Activated T-cell treated with anti-CD3 and anti-CD28 coated beads for 24 hours (primary cell): ENCODE results near the gene CPTP.
"Not testable (repeated sequence)": the region's sequence is repeated elsewhere in the genome, so short reads cannot be mapped to it uniquely, and the experiment has no call there.

ENCODE experiments used
- DNase-seq: peaks from one replicate; pipeline ENCODE4 v3.0.0-alpha.2; 2020; ENCODE audit warnings: low read depth

The CPTP gene

DNA sequence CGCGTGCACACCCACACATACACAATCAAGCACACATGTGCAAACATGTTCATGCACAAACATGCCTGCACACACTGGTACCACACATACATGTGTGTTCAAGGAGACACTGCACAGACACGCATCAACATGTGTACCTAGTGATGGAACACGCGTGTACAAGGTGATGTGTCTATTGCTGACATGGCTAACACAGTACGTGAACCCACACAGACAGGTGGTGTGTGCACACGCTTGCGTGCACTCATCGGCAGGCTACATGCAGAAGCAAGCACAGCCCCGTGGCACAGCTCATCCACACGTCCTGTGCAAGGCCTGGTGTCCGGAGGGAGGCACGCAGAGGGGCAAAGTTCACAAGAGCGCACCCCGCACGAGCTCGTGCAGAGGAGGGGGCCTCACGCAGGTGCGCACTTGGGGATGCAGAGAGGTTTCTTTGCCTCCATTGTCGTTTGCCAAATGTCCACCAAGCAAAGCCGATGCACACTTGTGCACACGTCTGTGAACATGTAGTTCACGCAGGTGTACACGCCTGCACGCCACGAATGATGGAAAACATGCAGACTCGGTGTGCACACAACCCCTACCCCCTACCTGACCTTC lies 17.8 kb upstream of the CPTP start:
- DNase-seq: no peak

DNA sequence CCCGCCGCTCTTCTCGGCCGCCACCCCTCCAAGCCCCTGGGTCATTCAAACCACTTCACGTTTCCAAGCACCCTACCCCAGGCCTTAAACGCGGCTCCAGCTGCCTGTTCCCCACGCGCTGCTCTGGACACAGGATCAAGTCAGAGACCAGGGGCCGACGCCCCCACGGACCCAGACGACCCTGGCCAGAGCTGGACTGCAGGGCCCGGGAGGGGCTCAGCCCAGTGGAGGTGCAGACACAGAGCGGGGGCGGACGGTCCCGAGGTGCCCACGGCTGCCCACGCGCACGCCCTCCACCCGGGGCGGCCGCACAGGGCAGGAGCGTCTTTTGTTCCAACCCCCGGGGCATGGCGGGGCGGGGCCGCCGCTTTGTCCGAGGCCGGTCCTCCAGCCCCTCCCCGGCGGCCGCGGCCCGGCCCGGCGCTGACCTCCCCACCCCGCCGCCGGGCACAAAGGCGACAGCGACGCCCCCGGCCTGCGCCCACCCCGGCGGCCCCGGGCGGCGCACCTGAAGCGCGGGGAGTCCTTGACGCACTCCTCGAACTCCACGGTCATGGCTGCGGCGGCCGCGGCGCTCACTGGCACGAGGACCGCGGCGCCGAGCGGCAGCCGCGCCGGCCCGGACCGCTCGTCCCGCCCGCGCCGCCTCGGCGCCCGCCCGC lies 17.2 kb upstream of the CPTP start:
- DNase-seq: no peak

DNA sequence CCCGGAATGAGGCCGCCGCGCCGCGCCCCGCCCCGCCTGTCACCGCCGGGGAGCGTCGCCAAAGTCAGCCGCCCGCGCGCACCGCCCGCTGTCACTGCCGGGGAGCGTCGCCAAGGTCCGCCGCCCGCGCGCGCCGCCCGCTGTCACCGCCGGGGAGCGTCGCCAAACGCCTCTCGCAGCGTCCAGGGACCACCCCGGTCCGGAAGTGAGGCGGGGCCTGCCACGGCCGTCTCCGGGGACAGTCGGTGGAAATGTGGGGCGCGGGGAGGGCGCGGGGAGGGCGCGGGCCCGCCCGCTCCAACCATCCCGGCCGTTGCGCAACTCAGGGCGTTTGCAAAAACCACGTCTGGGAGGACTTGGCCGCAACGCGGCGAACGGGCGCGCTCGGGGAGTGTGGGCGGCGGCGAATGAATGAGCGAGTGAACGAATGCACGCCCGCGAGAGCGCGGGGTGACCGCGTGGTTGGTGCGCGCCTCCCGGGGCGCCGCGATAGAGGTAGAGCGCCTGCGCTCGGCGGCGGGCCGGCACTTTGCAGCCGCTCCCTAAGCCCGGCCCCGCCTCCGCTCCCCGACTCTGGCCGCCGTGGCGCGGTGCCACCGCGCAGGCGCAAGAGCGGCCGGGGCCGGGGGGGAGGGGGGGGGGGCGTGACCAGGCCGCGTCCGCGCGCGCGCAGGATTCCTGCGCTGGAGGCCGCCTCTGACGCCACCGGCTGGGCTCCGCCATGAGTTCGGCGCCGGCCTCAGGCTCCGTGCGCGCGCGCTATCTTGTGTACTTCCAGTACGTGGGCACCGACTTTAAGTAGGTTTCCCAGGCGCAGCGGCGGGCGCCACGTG lies 16.5 kb upstream of the CPTP start, which contains the start of the genes ACAP3 and PUSL1:
Gene ACAP3, minus strand, starts transcription at position 8 of the 833 bp plus-strand sequence. CDS start 115 bp downstream, outside the sequence.
Gene PUSL1, plus strand, starts transcription at position 675 of the 833 bp plus-strand sequence. Its CDS starts 47 bp downstream, at position 722.
- peak; percentile 83 for DNase-seq

DNA sequence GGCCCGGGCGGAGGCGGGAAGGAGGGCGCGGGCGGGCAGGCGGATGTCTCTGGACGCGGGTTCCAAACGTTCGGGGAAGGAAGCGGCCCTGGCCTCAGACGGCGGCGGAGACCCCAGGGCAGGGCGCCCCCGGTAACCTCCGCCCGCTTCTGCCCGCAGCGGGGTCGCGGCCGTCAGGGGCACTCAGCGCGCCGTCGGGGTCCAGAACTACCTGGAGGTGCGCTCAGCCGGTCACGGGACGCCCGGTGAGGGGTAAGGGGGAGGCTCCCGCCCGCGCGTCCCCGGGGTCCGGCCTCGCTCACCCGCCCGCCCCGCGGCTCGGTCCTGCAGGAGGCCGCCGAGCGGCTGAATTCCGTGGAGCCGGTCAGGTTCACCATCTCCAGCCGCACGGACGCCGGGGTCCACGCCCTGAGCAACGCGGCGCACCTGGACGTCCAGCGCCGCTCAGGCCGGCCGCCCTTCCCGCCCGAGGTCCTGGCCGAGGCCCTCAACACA lies 15.8 kb upstream of the CPTP start:
- DNase-seq: no peak

DNA sequence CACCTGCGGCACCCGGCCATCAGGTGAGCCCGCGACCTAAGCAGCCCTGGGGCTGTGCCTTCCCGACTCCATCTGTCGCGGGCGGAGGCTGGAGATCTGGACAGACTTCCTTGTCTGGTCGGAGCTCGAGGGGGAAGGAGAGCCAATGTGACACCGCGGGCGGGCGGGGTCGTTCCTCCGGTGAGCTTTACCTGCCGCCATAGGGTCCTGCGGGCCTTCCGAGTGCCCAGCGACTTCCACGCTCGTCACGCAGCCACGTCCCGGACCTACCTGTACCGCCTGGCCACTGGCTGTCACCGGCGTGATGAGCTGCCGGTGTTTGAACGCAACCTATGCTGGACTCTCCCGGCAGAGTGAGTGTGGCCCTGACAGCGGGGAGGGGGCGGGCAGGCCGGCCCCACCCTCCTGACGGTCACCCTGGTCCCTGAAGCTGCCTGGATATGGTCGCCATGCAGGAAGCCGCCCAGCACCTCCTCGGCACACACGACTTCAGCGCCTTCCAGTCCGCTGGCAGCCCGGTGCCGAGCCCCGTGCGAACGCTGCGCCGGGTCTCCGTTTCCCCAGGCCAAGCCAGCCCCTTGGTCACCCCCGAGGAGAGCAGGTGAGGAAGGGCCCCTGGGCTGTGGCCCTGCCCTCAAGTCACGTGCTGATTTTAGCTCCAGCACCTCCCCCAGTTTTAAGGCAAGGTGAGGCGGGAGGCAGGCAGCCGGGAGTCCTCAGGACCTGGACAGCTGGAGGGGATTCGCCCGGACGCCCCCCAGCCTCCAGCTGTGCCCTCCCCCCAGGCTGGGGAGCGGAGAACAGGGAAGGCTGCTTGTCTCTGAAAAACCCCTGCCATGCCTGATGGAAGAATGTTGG lies 15.1 kb upstream of the CPTP start:
- no peak for DNase-seq

DNA sequence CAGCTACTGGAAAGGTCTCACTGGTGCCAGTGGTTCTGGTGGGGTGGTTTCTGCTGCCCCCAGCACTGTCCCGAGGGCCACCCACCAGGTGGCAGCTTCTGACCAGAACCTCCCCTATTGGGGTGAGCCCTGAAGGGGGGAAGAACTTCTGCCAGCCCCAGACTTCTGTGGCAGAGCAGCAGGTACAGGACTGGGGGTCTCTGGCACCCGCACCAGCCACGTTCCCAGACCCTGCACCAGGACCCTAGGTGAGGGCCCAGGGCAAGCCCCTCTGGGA lies 14.6 kb upstream of the CPTP start:
- DNase-seq: no peak

DNA sequence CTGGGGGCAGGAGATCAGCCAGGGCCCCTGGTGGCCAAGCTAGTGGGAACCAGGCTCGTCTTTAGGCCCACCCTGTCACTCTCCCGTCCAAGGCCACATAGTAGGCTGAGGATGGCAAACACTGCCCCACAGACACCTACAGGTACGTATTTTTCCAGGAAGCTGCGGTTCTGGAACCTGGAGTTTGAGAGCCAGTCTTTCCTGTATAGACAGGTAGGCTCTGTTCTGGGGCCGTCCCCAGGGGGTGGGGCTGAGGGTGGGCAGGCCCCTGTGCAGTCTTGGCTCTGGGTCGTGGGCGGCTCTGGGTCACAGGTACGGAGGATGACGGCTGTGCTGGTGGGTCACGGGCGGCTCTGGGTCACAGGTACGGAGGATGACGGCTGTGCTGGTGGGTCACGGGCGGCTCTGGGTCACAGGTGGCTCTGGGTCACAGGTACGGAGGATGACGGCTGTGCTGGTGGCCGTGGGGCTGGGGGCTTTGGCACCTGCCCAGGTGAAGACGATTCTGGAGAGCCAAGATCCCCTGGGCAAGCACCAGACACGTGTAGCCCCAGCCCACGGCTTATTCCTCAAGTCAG lies 14.0 kb upstream of the CPTP start:
- DNase-seq: no peak

DNA sequence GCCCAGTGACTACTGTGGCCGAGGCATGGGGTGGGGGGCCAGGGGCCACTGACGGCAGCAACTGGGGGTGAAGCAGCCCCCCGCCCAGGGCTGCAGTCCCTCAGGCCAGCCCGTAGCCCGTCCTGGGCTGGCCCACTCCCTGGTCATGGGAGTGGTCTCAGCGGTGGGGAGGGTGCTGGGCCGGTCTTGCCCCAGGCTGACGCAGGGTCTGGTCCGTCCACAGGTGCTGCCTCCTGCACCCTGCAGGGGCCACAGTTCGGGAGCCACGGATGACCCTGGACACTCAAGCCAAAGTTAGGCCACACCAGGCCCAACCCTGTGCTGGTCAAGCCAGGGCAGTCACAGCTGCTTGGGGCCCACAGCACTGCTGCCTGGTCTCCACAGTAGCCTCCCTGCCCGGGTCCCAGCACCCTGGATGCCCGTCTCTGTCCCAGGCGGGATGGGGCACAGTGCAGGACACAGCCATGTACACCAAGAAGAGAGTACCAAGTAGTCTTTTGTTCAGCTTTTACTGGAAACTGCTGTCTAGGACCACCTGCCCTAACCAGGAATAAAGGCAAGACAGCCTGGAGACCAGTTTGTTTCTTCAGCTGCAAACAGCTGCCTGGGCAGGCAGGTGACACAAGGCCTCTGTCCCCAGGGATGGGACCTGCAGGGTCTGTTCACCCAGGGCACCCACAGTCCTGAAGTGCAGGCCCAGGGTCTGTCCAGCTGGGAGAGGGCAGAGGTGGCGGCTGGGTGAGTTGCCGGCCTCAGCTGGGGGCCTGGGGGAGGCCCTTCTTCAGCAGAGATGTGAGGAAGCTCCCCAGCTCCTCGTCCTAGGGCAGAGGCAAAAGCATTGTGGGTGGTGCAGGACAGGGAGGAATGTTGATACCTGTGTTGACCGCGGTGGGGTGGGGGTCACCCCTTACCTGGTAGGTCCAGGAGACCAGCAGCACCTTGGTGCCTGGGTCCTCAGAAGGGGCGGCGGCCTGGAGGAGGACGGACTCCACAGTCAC lies 13.2 kb upstream of the CPTP start:
- no peak for DNase-seq

DNA sequence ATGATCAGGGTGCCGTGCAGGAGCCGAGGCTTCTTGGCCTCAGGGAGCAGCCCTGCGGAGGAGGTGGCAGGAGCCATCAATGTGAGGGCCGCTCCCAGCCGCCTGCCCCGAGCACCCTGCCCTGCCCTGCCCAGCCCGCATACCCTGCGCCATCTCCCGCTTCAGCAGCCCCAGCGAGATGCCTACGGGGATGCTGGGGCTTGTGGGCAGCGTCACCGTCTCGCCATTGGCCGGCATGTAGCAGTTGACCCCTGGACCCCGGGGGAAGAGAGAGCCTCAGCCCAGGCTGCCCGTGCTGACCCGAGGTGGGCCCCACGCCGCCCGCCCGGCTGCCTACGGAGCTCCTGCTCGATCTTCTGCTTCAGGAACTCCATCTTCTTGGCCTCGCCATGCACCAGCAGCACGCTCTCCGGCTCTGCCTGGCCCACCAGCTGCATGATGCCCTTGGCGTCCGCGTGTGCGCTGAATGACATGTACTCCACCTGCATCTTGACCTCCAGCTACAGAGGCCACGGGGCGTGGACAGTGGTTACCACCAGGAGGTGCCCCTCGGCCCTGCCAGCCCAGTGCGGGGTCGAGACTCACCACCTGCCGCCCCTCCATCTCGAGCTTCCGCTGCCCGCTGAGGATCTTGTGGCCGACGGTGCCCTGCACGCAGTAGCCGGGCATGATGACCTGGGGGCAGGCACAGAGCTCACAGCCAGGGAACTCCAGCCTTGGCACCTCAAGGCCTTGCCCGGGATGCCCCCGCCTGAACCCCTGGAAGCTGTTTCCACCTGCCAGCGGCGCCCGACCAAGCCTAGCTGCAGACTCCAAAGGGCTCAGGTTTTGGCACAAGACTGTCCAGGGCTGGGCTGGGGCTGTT lies 11.9 kb upstream of the CPTP start:
- no peak for DNase-seq

DNA sequence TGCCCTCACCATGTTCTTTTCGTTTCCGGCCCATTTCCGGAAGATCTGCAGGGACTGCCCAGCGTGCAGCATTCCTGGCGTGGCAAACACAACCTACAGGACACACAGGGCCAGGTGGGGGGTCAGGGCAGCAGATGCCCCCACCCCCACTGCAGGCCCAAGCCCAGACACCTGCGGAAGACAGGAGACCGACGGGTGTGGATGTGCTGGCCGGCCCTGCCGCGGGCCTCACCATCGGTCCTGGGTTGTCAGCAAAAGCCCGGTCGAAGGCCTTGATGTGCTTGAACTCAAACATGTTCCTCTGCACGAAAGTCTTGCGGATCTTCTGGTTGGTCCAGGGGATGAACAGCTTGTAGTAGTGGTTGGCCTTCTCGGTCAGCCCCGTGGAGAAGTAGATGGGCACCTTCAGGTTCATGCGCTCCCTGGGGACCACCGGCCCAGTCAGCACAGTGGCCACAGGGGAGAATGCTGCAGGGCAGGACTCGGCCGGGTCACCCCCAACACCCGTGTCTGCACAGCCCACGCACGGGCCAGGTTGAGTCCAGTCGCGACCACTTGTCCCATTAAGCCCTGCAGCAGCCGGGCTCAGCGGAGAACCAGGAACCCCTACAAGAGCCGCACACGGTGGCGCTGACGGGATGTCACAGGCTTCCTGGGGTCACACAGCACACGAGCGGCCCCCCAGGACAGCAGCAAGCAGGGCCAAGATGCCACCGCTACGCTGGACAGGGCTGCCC lies 10.9 kb upstream of the CPTP start:
- DNase-seq: no peak

DNA sequence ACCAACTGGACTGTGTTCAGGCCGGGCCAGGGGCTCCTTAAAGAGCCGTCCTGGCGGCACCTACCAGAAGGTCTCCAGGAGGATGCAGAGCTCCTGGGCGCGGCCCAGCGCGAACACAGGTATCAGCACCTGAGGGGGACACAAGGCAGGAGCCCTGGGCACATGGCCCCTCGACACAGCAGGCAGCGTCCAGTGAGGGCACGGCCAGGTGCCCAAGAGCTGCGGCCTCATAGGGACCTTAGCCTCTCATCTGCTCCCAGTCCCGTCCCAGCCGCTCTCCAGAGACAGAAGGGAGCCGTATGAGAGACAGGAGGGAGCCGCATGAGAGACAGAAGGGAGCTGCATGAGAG lies 10.4 kb upstream of the CPTP start:
- DNase-seq: no peak

DNA sequence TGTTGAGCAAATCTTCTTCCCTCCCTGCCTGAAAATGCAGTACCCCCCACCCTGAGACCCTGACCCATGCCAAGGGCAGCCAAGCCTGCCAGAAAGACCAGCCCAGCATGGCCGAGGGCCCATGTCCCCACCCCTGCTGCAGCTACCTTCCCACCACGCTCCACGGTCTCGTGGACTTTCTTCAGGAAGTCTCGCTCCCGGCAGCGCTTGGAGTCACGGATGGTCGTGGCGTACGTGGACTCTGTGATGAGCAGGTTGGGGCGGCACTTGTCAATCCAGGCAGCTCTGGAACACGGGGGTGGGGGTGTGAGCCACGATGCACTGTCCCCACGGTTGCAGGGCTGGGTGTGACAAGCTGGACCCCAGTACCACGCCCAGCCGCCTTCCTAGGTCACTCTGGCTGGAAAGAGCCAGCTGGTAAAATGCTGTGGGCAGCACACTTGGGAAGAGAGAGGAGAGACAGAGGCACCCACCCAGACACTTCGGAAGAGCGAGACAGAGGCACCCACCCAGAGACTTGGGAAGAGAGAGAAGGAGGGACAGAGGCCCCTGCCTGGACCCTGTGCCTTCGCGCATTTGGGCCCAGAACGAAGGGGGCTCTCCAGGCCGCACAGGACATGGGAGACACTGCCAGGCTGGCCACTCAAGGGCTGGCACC lies 9.8 kb upstream of the CPTP start:
- DNase-seq: no peak

DNA sequence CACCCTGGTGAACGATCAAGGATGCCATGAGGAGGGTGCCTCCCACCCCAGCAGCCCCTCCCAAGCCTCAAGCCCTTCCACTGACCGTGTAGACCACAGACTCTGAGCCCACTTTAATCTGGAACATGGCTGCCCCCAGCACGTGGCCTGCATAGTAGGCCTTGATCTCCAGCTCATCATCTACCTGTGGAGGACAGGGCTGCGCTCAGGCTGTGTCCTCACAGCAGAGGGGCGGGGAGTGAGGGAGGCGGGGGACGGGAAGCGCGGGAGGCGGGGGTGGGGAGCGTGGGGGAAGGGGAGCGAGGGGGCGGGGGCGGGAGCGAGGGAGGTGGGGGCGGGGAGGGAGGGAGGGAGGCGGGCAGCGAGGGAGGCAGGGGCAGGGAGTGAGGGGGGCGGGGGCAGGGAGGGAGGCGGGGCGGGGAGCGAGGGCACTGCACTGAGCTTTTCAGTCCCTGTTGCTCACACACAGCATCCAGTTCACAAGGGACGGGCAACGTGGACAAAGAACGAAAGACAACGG lies 9.1 kb upstream of the CPTP start:
- DNase-seq: no peak

DNA sequence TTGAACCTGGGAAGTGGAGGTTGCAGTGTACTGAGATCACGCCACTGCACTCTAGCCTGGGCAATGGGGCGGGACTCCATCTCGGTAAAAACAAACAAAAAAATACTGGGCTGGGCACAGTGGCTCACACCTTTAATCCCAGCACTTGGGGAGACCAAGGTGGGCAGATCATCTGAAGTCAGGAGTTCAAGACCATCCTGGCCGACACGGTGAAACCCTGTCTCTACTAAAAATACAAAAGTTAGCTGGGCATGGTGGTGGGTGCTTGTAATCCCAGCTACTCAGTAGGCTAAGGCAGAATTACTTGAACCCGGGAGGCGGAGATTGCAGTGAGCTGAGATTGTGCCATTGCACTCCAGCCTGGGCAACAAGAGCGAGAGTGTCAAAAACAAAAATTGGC lies 8.4 kb upstream of the CPTP start:
- DNase-seq: not testable (repeated sequence)

DNA sequence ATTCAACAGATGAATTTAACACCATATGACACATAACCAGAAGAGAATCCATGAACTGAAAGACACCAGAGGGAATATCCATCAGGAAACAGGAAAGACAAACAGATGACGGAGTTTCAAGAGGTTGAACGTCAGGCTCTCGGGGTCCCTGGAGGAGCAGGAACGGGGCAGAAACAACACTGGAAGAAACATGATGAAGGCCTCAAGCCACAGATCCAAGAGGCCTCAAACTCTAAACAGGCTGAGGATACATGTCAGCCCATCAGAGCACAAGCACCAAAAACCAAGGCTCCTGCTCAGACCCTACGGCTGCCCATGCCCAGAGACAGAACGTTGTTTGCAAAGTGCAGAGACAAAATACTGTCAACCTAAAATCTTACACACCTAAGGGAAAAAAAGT lies 7.2 kb upstream of the CPTP start:
- no peak for DNase-seq

DNA sequence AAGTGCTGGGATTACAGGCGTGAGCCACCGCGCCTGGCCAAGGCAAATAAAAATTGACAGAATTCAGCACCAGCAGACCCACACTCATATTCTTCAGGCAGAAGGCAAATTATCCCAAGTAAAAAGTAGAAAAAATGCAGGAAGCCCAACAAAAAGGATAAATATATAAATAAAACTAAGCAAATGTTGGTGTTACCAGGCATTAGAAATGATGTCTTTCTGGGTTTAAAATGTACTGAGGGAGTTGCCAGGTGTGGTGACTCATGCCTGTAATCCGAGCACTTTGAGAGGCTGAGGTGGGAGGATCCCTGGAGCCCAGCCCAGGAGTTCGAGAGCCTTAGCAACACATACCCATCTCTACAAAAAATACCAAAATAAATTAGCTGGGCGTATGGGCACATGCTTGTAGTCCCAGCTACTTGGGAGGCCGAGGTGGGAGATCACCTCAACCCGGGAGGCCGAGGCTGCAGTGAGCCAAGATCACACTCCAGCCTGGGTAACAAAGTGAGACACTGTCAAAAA lies 6.4 kb upstream of the CPTP start:
- no peak for DNase-seq

DNA sequence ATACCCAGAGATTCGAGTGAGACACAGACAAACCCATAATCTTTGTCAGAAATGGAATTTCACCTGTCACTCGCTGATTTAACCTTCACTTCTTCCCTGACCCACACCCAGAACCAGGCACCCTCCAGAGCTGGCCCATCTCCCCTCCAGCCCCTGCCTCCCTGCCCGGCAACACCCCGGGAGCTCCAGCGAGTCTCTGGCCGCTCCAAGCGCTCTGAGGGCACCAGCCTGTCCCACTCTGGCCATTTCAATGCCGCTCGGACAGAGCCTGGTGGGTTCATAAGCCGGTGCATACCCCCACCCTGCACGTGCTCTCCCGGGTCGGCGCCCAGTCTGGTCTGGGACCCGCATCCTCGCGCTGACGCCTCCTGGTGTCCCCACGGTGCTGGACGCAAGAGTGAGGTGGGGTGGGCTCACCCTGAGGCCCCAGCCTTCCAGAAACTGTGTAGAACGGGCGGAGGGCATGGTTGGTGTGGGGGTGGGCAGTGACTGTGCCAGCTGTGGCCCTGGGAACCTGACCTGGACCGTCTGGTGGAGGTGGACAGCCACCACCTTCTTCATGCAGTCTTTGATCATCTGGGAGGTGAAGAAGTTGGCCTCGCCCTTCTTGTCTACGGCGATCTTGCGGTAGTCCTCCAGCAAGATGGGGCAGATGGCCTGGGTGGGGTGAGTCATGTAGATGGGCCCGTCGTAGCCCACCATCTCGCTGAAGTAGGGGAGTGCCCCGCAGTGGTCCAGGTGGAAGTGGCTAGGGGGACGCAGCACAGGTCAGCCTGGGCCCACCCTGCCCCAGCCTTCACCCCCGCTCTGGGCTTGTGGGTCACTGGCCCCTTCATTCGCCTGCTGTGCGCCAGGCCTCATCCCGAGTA lies 5.6 kb upstream of the CPTP start:
- DNase-seq: no peak
